Left hindlimb (tissue), 1 donor: Measurements from ENCODE around the gene ZNF814.
"Not testable (repeated sequence)": the region's sequence is repeated elsewhere in the genome, so short reads cannot be mapped to it uniquely, and the experiment has no call there.

ENCODE experiments used
- DNase-seq: peaks from one replicate; pipeline ENCODE4 v3.0.0-alpha.2; 2018

ZNF814 gene

DNA sequence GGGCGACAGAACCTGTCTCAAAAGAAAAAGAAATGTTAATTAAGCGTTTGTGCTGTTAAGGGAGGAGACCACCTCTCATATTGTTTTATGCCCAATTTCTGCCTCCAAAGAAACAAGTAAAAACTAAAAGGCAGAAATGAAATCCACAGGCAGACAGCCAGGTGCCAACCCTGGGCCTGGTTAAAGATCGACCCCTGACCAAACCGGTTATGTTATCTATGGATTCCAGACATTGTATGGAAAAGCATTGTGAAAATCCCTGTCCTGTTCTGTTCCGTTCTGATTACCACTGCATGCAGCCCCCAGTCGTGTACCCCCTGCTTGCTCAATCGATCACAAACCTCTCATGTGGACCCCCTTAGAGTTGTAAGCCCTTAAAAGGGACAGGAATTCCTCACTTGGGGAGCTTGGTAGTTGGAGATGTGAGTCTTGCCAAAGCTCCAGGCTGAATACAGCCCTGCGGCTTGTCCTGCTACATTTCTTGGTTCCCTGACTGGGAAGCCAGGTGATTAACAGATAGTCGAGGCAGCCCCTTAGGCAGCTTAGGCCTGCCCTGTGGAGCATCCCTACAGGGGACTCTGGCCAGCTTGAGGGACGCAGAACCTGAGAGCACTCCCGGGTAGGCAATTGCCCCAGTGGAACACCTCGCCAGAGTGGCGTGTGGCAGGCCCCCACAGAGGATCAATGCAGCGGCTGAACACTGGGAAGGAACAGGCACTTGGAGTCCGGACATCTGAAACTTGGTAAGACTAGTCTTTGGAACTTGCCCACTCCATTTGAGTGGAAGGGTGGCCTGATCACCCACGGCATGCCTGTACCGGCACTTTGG, 73.4 kb downstream of the ZNF814 start:
- no peak for DNase-seq

DNA sequence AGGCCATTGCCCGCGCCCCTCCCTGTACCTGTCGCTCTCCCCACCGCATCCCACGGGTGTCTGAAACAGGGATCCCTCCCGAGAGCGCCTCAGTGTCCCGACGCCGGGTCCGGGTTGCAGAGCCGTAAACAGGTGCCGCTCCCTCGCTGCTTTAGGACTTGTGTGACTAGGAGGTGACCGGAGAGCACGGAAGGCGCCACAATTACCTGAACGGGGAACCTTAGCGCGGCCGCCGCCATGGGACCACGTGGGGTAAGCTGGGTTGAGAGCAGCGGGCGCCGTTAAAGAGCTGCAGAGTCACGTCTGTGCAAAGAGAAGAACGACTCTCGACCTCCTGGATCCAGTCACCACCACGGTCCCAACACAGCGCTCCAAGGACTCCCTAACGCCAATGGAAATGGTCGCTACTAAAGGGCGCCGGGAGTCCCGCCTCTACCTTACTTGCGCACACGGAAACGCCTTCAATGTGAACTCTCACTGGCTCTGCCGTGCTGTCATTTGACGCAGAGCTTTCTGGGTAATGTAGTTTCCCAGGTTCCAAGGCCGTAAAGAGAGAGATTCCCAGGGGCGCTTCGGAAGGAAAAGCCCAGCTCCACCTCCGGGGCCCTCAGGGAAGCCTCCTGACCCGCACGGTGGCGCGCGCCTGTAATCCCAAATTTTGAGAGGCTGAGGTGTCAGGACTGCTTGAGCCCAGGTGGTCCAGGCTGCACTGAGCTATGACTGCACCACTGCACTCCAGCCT, 74.2 kb downstream of the ZNF814 start, which contains the start of gene ZNF552:
ZNF552 (minus strand) TSS at position 409 of the 742 bp plus-strand sequence; CDS start at position 239, 170 bp downstream.
- DNase-seq, result peak; percentile 86

DNA sequence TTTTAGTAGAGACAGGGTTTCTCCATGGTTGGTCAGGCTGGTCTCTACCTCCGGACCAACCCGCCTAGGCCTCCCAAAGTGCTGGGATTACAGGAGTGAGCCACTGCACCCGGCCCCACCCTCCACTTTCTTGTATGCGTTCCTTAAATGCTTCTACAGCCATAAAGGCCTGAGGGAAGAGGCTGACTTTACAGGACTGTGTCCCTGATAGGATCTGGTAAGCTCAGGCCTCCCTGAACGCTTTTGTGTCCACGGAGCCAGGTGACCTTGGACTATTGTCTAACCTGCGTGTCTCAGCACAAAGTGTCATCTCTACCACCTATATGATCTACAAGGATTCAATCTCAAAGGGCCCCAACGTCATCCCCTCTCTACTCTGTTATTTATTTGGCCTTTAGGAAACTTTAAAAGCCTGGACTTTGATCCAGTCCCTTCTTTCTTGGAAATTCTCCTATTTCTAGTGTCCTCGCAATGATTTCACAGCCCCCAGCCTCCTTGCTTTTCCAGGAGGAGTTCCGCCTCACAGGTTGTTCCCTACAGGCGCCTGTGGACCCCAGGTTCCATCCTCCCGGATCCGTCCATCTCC, 74.8 kb downstream of the ZNF814 start:
- no peak for DNase-seq

DNA sequence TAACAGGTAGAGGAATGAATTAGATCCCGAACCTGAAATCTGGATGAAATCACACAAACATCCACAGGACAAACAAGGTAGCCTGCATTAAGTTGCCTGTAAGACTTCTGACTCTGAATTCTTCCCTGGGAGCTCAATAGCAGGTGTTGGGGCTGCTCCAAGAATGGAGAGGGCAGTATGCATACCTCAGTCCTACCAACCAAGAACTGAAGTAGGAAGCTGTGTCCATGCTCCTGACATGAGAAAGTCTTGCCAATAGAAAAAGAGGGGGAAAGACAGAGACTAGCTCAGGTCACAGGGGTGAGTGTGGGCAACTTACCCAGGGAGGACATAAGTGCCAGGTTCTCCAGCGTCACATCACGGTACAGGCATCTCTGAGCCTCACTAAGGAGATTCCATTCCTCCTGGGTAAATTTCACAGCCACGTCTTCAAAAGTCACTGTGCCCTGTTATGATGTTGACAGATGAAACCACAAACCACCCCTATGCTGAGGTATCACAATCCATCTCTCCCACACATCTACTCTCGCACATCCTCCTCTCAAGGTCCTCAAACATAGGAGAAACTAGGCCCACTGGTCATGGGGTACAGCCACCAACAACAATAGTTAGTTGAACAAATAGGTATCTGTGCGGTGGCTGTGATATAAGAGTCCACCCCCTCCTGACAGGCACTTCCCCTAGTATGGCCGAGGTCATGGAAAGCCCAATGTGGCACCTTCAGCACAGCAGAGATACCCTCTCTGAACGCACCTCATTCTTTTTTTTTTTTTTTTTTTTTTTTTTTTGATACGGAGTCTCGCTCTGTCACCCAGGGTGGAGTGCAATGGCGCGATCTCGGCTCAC, 75.6 kb downstream of the ZNF814 start:
- DNase-seq, result not testable (repeated sequence)

DNA sequence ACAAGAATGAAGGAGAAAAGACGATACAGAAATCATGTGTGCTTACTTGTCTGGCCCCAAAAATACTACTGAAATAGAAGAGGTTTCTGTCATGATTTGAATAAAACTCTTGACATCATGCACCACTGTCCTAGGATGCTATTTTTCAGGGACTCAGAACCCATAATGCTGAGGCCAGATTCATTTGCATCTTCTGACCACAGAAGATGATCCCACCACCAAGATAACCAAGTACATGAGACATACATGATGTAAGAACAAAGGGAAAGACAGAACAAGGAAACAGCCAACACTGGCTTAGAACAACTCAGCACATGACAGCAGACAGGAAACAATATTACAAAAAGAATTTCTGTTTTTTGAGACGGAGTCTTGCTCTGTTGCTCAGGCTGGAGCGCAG, 76.6 kb downstream of the ZNF814 start:
- no peak for DNase-seq

DNA sequence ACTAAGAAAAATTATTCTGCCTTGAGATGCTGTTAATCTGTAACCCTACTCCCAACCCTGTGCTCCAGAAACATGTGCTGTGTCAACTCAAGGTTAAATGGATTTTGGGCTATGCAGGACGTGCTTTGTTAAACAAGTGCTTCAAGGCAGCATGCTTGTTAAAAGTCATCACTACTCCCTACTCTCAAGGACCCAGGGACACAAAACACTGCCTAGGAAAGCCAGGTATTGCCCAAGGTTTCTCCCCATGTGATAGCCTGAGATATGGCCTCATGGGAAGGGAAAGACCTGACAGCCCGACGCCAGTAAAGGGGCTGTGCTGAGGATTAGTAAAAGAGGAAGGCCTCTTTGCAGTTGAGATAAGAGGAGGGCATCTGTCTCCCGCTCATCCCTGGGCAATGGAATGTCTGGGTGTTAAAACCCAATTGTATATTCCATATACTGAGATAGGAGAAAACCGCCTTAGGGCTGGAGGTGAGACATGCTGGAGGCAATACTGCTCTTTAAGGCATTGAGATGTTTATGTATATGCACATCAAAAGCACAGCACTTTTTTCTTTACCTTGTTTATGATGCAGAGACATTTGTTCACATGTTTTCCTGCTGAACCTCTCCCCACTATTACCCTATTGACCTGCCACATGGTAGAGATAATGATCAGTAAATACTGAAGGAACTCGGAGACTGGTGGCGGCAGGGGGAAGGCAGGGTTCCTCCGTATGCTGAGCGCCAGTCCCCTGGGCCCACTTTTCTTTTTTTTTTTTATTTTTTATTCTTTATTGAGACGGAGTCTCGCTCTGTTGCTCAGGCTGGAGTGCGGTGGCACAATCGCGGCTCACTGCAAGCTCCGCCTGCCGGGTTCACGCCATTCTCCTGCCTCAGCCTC, 78.2 kb downstream of the ZNF814 start:
- not testable (repeated sequence) for DNase-seq

DNA sequence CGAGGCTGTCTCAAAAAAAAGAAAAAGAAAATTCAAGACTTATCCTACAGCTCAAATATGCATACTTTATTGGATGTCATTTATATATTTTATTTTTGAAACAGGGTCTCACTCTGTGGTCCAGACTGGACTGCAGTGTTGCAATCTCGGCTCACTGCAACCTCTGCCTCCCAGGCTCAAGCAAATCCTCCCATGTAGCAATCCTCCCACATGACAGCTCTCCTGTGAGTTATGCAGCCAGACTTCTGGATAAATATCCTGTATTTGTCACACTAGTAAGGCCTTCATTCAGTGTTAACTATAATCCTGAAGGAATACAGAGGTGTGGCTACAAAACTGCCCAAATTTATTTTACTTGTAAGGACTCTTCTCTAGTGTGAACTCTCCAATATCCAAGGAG, 81.3 kb downstream of the ZNF814 start:
- no peak for DNase-seq

DNA sequence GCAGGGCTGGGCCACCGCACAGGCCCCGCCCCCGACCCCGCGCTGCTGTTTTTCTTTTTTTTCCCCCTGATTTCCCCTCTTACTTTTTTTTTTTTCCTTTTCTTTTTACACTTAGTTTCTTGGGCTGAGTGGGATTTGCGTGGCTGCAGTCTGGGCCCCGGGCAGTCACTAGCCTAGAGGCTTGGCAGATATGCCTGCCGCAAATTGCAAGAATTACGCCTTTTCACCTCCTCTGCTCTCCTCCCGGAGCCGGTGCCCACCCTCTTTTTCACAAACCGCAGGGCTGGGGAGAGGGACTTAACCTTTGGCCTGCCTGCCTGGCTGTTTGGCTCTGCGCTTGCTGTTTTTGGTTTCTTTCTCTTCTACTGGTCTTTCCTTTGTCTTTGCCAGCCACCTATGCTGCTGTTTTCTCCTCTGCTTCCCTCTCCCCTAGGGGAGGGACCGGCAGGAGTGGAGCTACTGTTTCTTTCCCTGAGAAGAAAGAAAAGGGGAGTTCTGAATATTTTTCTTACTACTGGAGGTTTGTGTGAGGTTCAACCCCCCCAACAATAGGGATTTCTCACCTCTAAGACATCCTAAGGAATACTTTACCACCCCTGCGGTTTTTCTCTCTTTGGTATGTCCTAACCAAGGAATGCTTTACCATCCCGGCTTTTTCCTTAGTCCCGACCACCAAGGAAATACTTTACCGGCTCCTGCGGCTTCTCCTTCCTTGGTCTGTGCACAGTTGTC, 85.1 kb downstream of the ZNF814 start:
- DNase-seq, result peak; percentile 52

DNA sequence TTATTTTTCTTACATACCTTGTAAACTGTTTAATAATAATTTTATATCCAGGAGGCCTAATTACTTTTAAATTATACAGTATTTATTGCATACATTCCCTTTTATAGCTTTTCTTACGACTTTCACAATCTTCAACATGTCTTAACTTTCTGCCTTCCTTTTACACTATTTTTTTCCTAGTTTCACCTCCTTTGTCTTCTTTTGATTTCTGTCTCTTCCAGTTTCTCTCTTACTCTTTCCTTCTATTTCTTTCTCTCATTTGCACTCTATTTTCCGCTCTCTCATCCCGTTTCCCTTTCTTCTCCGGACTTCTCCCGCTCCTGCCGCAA, 85.6 kb downstream of the ZNF814 start:
- no peak for DNase-seq

DNA sequence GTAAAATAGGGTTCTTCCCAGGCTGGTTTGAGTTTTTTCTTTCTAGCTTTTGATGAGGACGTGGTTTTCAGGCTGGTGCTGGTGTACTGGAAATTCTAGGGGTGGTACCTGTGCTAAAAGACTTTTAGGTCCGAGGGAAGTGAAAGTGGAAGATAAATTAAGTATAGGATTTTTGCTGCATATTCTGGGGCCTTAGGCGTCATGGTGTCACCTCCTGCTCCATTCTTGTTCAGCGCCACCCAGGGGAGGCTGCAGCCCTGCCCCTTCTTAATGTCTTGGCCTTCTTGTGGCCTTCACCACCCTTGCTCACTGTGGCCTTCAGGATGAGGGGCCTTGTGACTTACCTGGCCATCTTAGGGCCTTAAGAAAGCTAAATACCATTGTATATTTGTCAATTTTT, 86.6 kb downstream of the ZNF814 start:
- no peak for DNase-seq

DNA sequence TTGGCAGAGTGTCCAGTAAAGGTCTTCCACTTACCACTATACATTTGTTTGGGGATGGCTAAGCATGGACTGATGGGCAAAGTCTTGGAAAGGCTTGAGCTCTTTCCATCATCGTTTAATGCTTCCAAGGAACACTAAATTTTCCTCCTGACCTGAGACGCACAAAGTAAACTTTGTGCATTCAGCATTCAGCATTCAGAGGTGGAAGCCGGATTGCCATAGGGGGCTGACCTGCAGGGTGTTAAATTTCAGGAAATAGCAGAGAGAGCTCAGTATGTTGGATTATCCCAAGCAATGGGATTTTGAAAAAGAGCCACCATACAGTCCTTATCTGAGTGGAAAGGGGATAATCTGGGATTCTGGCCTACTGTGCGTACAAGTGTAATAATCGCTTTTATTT, 88.1 kb downstream of the ZNF814 start:
- no peak for DNase-seq
